ENCODE data around the gene AOC2. TPM values are rescaled to one million over a fixed set of nuclear protein-coding genes. Genes with fewer than 3 reads are reported as not detected.

Gene AOC2
- total and polyA plus RNA-seq, 2 of the 13 experiments (the other 11 are each of a cell fraction or from before 2014, with no cell fraction given): 1.2 to 3.3 TPM

- TF ChIP-seq ZNF350 (CRISPR knock-in tag; IDR thresholded peaks at IDR 0.05; ENCODE audit: borderline replicate concordance, low read depth) (no peak), ZNF253 (CRISPR knock-in tag; IDR thresholded peaks at IDR 0.05; ENCODE audit: borderline replicate concordance) (no peak), ZNF460 (CRISPR knock-in tag; IDR thresholded peaks at IDR 0.05; ENCODE audit: borderline replicate concordance) (peak; percentile 85; the same call in 1 of the 2 replicates), KDM5B (CRISPR knock-in tag; IDR thresholded peaks at IDR 0.05; ENCODE audit: borderline replicate concordance) (no peak)
These were observed 32.7 kb downstream of the AOC2 start (continued) for GRCh38 chr17:42877037-42877436.

DNA sequence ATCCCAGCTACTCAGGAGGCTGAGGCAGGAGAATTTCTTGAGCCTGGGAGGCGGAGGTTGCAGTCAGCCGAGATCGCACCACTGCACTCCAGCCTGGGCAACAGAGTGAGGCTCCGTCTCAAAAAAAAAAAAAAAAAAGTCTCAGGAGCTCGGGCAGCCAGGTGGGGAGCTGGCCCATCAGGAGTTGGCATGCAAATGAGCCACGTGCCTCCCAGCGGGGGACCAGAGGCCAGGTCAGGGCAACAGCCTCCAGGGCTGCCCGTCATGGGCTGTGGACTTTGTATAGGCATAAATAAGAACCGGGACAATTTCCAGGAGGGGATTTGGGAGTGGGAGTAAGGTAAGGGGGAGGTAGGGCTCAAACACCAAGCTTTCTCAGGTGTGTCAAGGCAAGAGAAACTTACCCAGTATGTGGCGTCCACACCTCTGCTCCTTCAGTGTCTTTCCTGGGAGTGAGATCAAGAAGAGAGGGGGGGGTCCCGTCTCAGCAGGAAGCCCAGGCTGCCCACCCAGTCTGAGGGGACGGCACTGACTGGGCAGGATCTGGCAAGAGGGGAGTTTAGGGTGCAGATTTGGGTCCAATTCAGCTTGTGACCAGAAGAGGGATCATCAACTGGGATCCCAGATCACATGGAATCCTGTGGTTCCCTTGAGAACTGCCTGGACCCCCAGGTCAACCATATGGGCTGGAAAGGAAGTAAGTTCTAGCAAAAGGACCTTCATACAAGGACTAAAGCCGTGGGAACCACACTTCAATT is 33.9 kb downstream of the AOC2 start:
- intact Hi-C loops (cut with micrococcal nuclease; ENCODE audit: unreplicated experiment): loop anchor here (1.0 kb wide), 1 partner anchor 51 kb away; no protein-coding TSS in a partner anchor
- Histone ChIP-seq H3K4me2 (ENCODE audit: low read depth, low read length) (peak overlapping the region; percentile 72), H3K27me3 (ENCODE audit: control insufficient read depth in 1 of 2, insufficient read depth in 2 of 2, low read length in 2 of 2) (no peaks in the 10 kb centered on the region), H3K27ac (ENCODE audit: extremely low read length, insufficient read depth, low read length) (no peak overlapping the region), H4K20me1 (ENCODE audit: insufficient read depth, low read length) (no peaks in the 10 kb centered on the region), H3K36me3 (replicated peaks in 1 of 2; ENCODE audit: control insufficient read depth in 1 of 2, insufficient read depth in 2 of 2, low read length in 2 of 2) (no peaks in the 10 kb centered on the region), H3K4me3 (replicated peaks in 1 of 3; ENCODE audit: insufficient read depth in 1 of 3, low read depth in 2 of 3, low read length in 3 of 3) (peak overlapping the region in 1 of 3 experiments; percentile 31; a peak in 2 of 6 replicates), H3K4me1 (ENCODE audit: insufficient read depth, low read length) (peaks cover 69% of the 10 kb centered on the region), H3K9ac (ENCODE audit: insufficient read depth, low read depth, low read length) (0 out of 2 replicates have a peak overlapping the region, but pooled peaks have one; percentile 1), H3K9me3 (ENCODE audit: low read length) (no peaks in the 10 kb centered on the region), H3K79me2 (ENCODE audit: insufficient read depth, low read length) (no peaks in the 10 kb centered on the region), H2AFZ (ENCODE audit: low read length) (no peak overlapping the region)
- in situ Hi-C loops (cut with HindIII; ENCODE audit: extremely low pct_ligation_motif_present, low pct_unique_long_range_greater_than_20kb): no loop called here
- no peak for FAIRE-seq
- 12% methylated on average over 13 of the region's 13 CpGs for WGBS (ENCODE audit: low lambda C conversion rate)
- no TSS peak for BruUV-seq (replicated peaks)
- peak; percentile 78 for ATAC-seq
- POLR2A ChIA-PET: interaction anchor here (0.7 to 2.9 kb wide), 11 partner anchors 8 to 120 kb away, joined by 3 to 18 read pairs (median 4); partner anchors contain the start of genes BECN1 and RPL27
- CTCF ChIA-PET (ENCODE audit: low intra/inter-chr PET ratio, low total read pairs): interaction anchor here (0.7 to 1.9 kb wide), 2 partner anchors 51 to 59 kb away, joined by 3 to 6 read pairs; no protein-coding TSS in a partner anchor
- DNase-seq (ENCODE audit: low spot score): peak; percentile 59
- TF ChIP-seq CHD4 (IDR thresholded peaks at IDR 0.05; ENCODE audit: borderline replicate concordance, low read length) (no peak), KDM2A (CRISPR knock-in tag; IDR thresholded peaks at IDR 0.05; ENCODE audit: borderline replicate concordance, low read depth) (no peak), ZNF337 (CRISPR knock-in tag; IDR thresholded peaks at IDR 0.05; ENCODE audit: borderline replicate concordance, low read depth) (0 out of 2 replicates have a peak, but pooled peaks have one; percentile 37), SMARCC2 (IDR thresholded peaks at IDR 0.05) (no peak), ZNF605 (CRISPR knock-in tag; IDR thresholded peaks at IDR 0.05) (peak; percentile 86; the same call in 1 of the 2 replicates), MEF2D (CRISPR knock-in tag; IDR thresholded peaks at IDR 0.05) (peak; percentile 50; the same call in 1 of the 2 replicates), SIN3B (IDR thresholded peaks at IDR 0.05; ENCODE audit: low read length) (no peak), ZNF430 (CRISPR knock-in tag; IDR thresholded peaks at IDR 0.05) (no peak), ZNF367 (CRISPR knock-in tag; IDR thresholded peaks at IDR 0.05; ENCODE audit: borderline replicate concordance) (no peak), TCF7 (IDR thresholded peaks at IDR 0.05; ENCODE audit: low read depth) (no peak), THAP9 (CRISPR knock-in tag; IDR thresholded peaks at IDR 0.05; ENCODE audit: borderline replicate concordance) (0 out of 2 replicates have a peak, but pooled peaks have one; percentile 50), ZNF562 (CRISPR knock-in tag; IDR thresholded peaks at IDR 0.05; ENCODE audit: borderline replicate concordance) (no peak)
- TF ChIP-seq, protein P1, sequence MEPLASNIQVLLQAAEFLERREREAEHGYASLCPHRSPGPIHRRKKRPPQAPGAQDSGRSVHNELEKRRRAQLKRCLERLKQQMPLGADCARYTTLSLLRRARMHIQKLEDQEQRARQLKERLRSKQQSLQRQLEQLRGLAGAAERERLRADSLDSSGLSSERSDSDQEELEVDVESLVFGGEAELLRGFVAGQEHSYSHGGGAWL (CRISPR knock-in tag; IDR thresholded peaks at IDR 0.05): no peak
- TF ChIP-seq, protein P2, sequence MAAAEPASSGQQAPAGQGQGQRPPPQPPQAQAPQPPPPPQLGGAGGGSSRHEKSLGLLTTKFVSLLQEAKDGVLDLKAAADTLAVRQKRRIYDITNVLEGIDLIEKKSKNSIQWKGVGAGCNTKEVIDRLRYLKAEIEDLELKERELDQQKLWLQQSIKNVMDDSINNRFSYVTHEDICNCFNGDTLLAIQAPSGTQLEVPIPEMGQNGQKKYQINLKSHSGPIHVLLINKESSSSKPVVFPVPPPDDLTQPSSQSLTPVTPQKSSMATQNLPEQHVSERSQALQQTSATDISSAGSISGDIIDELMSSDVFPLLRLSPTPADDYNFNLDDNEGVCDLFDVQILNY (CRISPR knock-in tag; conservative IDR thresholded peaks at IDR 0.05): no peak

Measured in HepG2 (cell line).